GM18505 (cell line): ENCODE measurements around the gene CCDC9.

Experiments used
- ATAC-seq: cut with Tn5 transposase; IDR thresholded peaks from one replicate; pipeline ENCODE4 v1.9.1; 2021; ENCODE audit not compliant: unreplicated experiment
- POLR2A ChIP-seq: IDR thresholded peaks from 4 replicates; pipeline ENCODE4 v1.6.1; 2011; ENCODE audit warnings: borderline replicate concordance; ENCODE audit not compliant: insufficient read depth, insufficient read length; ENCODE audit errors: extremely low read depth

The CCDC9 gene

GRCh38 chr19:47255879-47256692 is at the start of gene CCDC9:
Gene CCDC9, plus strand, starts transcription at chr19:47256525. Its CDS starts 1,876 bp downstream, at chr19:47258401.
- peak; percentile 93 for TF ChIP-seq POLR2A

DNA sequence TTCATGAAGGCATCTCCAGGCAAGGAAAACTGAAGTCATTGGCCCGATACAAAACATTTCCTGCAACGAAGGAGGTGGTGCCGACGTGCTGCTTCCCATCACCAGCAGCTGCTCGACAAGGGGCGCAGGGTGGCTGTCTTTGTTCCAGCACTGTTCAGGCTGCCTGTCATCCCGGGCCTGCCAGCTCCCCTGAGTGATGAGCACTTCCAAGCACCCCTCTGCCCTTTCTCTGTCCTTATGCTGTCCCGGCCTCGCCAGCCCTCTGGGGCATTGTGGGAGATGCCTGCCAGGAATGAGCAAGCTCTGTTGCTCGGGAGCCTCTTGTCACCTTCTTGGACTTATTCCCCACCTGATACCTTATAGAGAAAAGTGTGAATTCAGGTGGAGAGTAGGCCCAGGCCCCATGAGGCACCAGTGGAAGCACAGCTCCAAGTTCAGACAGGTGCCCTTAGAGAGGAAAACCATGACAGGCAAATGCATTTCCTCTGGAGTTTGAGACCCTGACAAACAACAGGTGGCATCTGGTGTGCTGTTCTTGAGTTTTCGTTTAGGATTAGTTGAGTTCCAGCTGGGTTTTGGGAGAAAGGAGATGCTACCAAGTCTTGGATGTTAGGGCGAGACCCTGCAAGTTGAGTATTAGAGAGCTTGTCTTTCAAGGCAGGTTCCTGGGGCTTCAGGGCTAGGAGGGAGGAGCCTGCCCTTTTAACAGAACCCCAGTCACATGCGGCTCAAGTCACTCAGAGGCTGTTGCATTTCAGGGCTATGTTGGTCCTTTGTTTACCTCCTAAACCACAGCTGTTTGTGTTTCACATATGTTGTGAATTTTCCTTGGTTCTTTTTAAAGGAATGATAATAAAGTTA is 46.8 kb upstream of the CCDC9 start:
- TF ChIP-seq POLR2A = no peak
- no peak for ATAC-seq

More at GRCh38 chr19:47255879-47256692, at the start of gene CCDC9:
- ATAC-seq = peak; percentile 40

- no peak for ATAC-seq
- no peak for TF ChIP-seq POLR2A
These were observed 46.2 kb upstream of the CCDC9 start for GRCh38 chr19:47210180-47210490.

DNA sequence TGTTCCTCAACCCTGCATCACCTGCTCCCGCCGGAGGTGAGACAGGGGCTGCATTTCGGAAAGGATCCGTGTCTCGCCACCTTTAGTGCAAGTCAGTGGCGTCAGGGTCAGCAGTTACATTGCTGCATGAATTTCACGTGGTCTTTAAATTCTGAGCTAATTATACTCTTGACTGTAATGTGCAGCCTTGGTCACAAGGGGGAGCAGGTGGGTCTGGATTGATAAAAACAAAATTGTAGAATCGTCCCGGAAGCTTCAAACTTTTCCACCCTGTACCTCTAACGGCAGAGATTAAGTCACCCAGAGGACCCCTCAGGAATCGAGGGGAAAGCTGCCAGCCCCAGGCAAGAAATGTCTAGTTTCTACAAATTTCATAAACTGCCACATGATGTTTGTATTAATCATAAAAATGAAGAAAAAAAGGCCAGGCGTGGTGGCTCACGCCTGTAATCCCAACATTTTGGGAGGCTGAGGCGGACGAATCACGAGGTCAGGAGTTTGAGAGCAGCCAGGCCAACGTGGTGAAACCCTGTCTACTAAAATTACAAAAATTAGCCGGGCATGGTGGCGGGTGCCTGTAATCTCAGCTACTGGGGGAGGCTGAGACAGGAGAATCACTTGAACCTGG is 45.5 kb upstream of the CCDC9 start:
- TF ChIP-seq POLR2A = no peak
- ATAC-seq = no peak

DNA sequence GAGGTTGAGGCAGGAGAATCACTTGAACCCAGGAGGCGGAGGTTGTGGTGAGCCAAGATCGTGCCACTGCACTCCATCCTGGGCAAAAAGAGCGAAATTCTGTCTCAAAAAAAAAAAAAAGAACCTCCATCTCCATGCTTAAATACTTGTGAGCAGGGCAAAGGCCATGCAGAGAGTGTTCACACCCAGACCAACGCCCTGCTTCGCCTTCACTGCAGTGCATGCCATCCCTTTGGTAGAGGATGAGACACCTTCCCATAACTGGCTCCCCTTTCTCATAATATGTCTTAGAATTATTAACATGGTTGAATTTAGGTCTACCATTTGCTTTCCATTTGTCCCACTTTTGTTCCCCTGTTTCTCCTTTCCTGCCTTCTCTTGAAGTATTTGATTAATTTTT is 40.7 kb upstream of the CCDC9 start:
- no peak for ATAC-seq
- TF ChIP-seq POLR2A = no peak

DNA sequence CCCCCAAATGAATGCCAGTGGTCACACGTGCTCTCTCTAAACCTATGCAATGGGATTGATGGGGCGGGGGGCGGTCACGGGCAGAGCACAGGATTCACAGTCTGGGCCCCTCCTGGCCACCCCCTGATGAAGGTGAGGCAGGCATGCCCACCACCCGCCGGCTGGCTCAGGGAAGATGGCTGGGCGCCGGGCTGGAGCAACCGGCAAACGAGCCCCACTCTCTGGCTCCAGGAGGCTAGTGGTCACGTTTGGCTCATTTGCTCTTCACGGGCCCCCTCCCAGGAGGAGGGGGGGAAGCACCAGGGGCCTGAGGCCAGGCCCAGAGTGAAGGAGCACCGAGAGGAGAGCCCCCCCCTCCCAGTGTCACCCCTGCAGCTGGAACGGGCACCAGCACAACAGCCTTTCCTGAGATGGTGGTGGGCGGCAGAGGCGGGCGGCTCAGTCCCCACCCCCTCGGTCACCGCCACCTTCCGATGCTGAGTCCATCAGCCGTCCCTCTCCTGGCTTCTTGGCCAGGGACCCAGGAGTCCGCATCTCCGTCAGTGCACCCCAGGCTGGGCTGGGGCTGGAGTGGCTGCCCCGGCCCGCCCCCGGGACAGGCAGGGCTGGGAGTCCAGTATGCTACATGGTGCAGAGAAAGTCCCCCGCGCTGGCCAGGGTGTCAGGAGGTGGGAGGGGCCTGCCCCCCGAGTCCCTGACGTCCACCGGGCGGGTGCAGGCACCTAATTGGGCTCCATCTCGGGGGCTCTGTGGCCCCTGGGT is 35.1 kb upstream of the CCDC9 start:
- TF ChIP-seq POLR2A = no peak
- ATAC-seq = no peak

DNA sequence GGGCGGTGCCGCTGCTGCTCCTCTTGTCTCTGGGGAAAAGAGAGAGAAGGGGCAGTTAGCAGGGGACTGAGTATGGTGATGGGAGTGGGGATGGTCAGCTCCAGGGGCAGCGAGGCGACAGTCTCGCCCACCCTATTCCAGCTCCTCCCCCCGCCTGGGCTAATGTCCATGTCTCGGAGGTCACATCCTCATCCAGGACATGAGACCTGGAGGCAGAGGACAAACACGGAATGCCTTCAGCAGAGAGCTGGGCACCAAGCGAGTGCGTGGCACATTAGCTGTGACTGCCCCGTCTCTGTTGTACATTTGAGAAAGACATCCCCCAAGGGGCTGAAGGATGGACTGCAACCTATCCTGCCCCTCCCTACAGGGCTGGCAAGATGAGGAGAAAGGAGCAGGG is 34.4 kb upstream of the CCDC9 start:
- ATAC-seq = no peak
- no peak for TF ChIP-seq POLR2A

DNA sequence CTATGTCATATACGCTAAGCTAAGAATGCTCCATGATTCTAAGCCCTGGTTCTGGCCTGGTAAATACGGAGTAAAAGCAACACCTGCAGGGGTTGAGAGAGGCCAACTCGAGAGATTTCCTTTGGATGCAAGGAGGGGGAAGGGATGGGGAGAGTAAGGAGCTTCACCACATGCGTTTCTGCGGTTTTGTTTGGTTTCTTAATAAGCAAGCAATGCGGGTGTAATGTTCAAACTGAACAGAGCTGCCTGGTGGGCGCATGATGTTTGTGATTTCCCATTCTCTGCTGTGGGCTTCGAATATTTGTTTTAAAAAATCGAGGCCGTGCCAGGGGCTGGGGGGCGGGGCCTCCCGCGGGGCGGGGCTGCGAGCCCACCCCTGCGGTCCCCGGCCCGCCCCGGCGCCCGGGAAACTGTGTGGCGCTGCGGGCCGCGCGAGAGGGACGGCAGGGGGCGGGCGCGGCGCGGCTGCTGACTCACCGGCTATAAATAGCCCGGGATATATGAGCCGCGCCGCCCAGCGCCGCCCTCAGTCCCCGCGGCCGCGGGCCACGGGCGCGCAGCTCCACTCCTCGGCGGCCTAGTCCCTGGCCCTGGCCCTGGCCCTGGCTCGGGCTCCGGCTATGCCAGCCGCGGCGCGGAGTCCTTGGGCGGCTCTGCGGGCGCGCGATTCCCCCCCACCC is 30.4 kb upstream of the CCDC9 start:
- TF ChIP-seq POLR2A = peak; percentile 100
- peak; percentile 37 for ATAC-seq

DNA sequence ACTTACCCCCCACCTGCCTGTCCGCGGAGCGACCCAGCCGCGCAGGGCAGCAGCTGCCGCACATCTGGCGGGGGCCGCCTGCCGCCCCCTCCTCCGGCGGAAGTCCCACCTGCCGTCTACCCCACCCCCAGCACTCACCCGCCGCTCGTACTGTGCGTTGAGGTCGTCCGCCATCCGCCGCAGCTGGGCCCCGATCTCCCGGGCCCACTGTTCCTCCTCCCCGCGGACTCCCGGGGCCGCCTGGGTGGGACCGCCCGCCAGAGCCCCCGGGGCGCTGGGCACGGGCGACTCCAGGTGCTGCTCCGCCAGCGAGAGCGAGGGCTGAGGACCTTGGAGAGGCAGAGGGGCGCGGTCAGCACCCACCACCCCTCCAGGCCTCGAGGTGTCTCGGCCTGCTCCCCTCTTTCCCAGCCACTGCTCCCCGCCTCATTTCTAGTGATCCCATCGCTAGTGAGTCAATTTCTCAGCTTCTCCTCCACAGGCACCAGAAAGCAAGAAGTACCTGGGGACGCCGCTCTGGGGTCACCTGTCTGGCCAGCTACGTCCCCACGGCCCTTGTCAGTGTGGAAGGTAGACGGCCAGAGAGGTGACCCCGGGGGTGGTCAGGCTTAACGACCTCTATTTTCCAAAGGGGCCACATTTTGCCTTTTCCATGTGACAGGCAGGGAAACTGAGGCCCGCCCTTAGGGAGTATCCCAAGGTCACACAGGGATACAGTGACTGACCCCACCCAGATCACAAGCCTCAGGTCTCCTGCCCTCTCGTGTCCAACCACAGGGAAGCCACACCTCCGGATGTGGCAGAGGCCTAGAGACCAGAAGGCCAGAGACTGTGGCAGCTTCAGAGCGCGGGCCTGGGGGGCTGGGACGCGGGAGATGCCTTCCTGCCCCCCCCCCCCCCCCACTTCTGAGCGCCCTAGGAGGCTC is 29.6 kb upstream of the CCDC9 start:
- peak; percentile 13 for ATAC-seq
- peak; percentile 57 for TF ChIP-seq POLR2A

DNA sequence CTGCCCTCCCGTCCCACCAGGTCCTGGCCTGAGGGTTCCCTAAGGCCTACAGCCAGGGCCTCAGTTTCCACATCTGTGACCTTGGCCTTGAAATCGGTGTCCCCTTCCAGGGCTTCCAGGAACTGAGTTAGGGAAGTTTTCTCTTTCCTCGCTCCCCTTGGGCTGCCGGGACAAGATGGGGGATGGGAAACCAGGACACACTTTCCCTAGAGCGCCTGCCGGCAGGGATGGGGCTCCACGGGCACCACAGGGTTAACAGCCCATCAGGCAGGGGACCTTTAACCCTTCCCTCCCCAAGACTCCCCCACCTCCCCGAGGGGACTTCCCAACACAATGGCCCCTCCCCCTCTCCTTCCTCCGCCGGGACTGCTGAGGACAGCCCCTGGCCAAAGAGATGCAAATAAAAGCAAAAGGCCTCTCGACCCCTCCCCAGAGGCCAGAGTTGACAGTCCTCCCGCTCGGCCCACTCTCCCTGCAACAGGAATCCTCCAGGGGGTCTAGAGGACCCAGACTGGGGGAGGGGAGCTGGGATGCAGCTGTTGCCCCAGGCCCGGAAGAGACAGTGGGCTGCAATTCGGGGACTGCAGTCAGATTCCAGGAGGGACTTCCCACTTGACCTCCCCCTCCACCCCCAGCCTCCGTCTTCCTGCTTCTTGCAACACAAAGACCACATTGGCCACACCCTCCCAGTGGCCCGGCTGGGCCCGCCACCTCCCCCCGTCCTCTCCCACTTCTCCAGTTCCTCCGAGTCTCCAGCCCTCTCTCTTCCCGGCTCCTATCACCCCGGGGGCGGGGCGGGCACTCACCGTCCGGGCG is 28.8 kb upstream of the CCDC9 start:
- ATAC-seq = no peak

More for the DNA sequence above, 28.8 kb upstream of the CCDC9 start:
- TF ChIP-seq POLR2A = peak; percentile 68
